ENCODE results near the gene TLR9. TPM values are rescaled to one million over a fixed set of nuclear protein-coding genes. Genes with fewer than 3 reads are reported as not detected.

TLR9 gene
- total RNA-seq, 1 experiment from 2014 or later: not detected

DNA sequence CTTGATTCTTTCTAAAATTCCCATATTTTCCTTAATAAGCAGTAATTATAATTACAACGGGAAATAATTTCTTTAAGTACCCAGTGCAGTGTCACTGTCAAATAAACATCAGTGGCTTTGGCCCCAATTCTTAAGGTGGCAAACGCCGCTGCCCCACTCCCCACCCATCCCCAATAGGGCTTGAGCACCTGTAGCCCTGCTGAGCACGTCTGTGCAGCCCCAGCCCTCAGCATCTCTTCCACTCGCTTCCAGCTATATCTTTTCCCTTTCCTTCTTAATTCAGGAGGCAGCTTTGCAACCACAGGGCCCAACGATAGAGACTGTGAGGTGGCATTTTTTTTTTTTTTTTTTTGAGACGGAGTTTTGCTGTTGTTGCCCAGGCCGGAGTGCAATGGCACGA lies 29.2 kb upstream of the TLR9 start:
- Histone ChIP-seq H3K4ac (ENCODE audit: low read depth, low read length) (no peak overlapping the region), H3K23me2 (ENCODE audit: insufficient read length, low read depth, low read length, poor library complexity, severe bottlenecking) (no peaks in the 10 kb centered on the region), H2BK120ac (ENCODE audit: low read depth, low read length, poor library complexity, severe bottlenecking) (no peak overlapping the region), H2BK12ac (ENCODE audit: insufficient read length, low read depth, low read length) (no peak overlapping the region), H3T11ph (ENCODE audit: low read length) (no peak overlapping the region), H3K27me3 (ENCODE audit: insufficient read depth, low read length) (no peaks in the 10 kb centered on the region; the same call in 1 of the 2 replicates), H4K20me1 (ENCODE audit: control insufficient read depth, insufficient read depth, insufficient read length) (no peaks in the 10 kb centered on the region), H3K4me2 (ENCODE audit: insufficient read depth, insufficient read length, low read length) (no peak overlapping the region), H3K9me3 (ENCODE audit: control insufficient read depth, low read depth, low read length) (no peaks in the 10 kb centered on the region), H2AFZ (ENCODE audit: low read length) (no peak overlapping the region), H3K56ac (ENCODE audit: insufficient read length, low read depth, low read length) (no peak overlapping the region), H2BK5ac (ENCODE audit: insufficient read length, low read length) (no peak overlapping the region), H2BK20ac (ENCODE audit: low read depth, low read length, poor library complexity, severe bottlenecking) (no peak overlapping the region), H4K91ac (ENCODE audit: insufficient read length, low read depth, low read length) (no peak overlapping the region), H2AK5ac (ENCODE audit: insufficient read length, low read length) (no peak overlapping the region), H3K14ac (ENCODE audit: insufficient read depth, low read length) (no peak overlapping the region), H3K27ac (ENCODE audit: insufficient read length, low read depth, low read length) (no peak overlapping the region), H3K18ac (ENCODE audit: insufficient read length, low read depth, low read length) (no peak overlapping the region), H3K9ac (ENCODE audit: extremely low read depth, insufficient read length, low read length) (no peak overlapping the region), H4K8ac (replicated peaks; ENCODE audit: insufficient read length, low read depth, low read length) (no peak overlapping the region), H3K4me1 (ENCODE audit: insufficient read depth, low read length) (no peaks in the 10 kb centered on the region), H3K79me1 (ENCODE audit: insufficient read depth, low read depth, low read length, poor library complexity, severe bottlenecking) (no peaks in the 10 kb centered on the region), H4K5ac (ENCODE audit: insufficient read length, low read depth, low read length) (no peak overlapping the region), H2BK15ac (ENCODE audit: low read depth, low read length) (no peak overlapping the region), H3K23ac (ENCODE audit: insufficient read length, low read depth, low read length) (no peak overlapping the region), H3K79me2 (ENCODE audit: insufficient read depth, low read length) (no peaks in the 10 kb centered on the region)
- TF ChIP-seq CTCF (conservative IDR thresholded peaks at IDR 0.05): no peak
- Mint-ChIP-seq H3K9me3 (no peaks in the 10 kb centered on the region), H3K4me3 (no peak overlapping the region), H3K4me1 (no peaks in the 10 kb centered on the region), H3K27ac (peak overlapping the region in 1 of 3 experiments; percentile 61; a peak in 1 of 7 replicates), H3K27me3 (ENCODE audit: low read depth) (no peaks in the 10 kb centered on the region), H3K36me3 (ENCODE audit: insufficient read depth in 1 of 3, low read depth in 3 of 3) (peaks cover 37 to 96% (median 69%) of the 10 kb centered on the region in 3 experiments; a peak in 6 of 7 replicates)
- WGBS (ENCODE audit: extremely low coverage, insufficient read length, low lambda C conversion rate): no CpG with 5 or more reads among the region's 9 CpGs
- DNase-seq: no peak
